WERI-Rb-1 (cell line): ENCODE results near the gene CD300LG.

Experiments used
- DNase-seq: peaks from one replicate; pipeline ENCODE4 v3.0.0-alpha.2; 2020
- H3K27ac ChIP-seq: fragments of 250-450 bp; sonication (Bioruptor Pico); 2 replicates; pipeline ENCODE4 v1.5.1; 2020; ENCODE audit warnings: mild to moderate bottlenecking, moderate library complexity
- H3K27me3 ChIP-seq: fragments of 250-450 bp; sonication (Bioruptor Pico); 2 replicates; pipeline ENCODE4 v1.5.1; 2021; ENCODE audit warnings: mild to moderate bottlenecking, low read depth, moderate library complexity; ENCODE audit not compliant: insufficient read depth, severe bottlenecking
- H3K36me3 ChIP-seq: fragments of 250-450 bp; sonication (Bioruptor Pico); 2 replicates; pipeline ENCODE4 v1.5.1; 2020; ENCODE audit warnings: mild to moderate bottlenecking, moderate library complexity
- H3K4me3 ChIP-seq: 2 replicates; pipeline ENCODE4 v1.5.1; 2011; ENCODE audit warnings: low read depth, mild to moderate bottlenecking, control low read depth, low read length
- H3K9me3 ChIP-seq: fragments of 250-450 bp; sonication (Bioruptor Pico); 2 replicates; pipeline ENCODE4 v1.5.1; 2021; ENCODE audit warnings: mild to moderate bottlenecking, moderate library complexity; ENCODE audit not compliant: severe bottlenecking
- TF ChIP-seq, protein P1 (sequence below): IDR thresholded peaks from 2 replicates; pipeline ENCODE4 v1.5.1; 2011; ENCODE audit warnings: low read depth, mild to moderate bottlenecking, control low read depth, inconsistent platforms, low read length

CD300LG gene

DNA sequence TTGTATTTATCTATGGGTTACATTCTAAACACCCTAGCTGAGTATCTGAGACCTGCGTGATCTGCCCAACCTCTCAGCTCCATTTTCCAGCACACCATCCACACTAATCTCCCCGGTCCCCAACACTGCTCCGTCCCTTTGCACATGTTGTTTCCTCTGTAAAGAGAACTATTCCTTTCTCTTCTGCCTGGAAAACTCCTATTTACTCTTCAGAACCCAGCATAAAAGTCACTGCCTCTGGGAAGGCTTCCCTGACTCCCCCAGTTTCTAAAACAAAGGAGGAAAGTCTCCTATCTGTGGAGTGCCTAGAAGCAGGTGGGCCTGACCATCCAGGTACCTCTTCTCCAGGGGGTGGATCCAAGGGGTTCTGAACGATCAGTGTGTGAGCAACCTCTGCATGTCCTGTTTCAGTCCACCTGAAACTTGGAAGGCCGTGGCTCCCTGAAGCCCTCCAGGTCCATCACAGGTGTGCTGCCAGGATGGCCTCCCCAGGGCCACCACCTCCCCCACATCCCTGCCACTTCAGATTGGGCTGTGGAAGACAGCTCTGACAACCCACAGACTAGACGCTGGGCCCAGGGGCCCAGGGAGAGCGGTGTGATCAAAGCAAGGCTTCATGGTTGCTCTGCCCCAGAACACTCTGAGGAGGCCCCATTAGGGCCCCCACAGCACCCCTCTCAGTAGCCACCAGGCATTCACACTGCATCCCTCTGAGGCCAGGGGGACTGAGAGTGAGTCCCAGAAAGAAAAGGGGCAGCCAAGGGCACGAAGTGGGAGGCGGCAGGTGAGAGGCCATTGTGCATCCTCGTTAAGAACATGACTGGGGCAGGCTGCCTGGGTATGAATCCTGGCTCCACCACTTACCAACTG is 34.3 kb upstream of the CD300LG start:
- no peak for DNase-seq
- Histone ChIP-seq H3K27me3 (no peaks in the 10 kb centered on the region), H3K27ac (no peak overlapping the region), H3K36me3 (peaks cover 62% of the 10 kb centered on the region), H3K4me3 (no peak overlapping the region), H3K9me3 (no peaks in the 10 kb centered on the region)
- TF ChIP-seq, protein P1, sequence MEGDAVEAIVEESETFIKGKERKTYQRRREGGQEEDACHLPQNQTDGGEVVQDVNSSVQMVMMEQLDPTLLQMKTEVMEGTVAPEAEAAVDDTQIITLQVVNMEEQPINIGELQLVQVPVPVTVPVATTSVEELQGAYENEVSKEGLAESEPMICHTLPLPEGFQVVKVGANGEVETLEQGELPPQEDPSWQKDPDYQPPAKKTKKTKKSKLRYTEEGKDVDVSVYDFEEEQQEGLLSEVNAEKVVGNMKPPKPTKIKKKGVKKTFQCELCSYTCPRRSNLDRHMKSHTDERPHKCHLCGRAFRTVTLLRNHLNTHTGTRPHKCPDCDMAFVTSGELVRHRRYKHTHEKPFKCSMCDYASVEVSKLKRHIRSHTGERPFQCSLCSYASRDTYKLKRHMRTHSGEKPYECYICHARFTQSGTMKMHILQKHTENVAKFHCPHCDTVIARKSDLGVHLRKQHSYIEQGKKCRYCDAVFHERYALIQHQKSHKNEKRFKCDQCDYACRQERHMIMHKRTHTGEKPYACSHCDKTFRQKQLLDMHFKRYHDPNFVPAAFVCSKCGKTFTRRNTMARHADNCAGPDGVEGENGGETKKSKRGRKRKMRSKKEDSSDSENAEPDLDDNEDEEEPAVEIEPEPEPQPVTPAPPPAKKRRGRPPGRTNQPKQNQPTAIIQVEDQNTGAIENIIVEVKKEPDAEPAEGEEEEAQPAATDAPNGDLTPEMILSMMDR = no peak

DNA sequence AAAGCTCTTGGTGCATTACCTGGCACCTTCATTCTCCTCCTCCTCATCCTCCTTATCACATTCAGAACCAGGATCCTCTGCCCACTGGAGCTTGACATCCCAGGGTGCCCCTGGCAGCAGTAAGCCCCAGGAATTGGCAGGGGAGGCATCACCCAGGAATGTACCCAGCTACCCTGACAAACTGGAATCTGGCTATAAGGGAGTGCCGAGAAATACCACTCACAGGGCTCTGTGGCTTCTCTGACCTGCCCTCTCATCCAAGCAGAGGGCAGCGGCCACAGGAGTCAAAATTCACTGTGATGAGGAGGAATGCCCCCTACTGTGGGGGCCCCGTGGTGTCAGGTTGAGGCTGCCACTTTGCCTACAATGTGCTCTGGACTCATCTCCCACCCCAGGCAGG is 33.6 kb upstream of the CD300LG start:
- Histone ChIP-seq H3K27ac (no peak overlapping the region), H3K36me3 (peaks cover 55% of the 10 kb centered on the region), H3K4me3 (no peak overlapping the region), H3K27me3 (no peaks in the 10 kb centered on the region), H3K9me3 (no peaks in the 10 kb centered on the region)
- DNase-seq = no peak
- TF ChIP-seq, protein P1 = no peak

DNA sequence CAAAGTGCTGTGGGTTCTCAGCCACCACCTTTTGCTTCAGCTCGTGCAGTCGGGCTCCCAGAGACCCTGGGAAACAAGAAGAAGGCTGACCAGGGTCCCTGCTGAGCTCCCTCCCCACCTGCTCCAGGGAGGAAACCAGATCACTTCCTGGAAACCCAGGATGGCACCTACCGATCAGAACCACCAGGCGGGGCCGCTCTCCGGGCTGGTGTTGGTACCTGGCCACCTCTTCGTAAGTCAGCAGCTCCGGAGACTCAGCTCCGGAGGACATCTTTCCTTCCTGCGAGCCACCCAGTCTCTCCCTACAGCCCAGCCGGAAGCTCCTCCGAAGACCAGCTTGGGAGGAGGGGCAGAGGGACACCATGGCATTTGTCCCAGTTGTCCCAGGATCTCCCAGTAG is 33.0 kb upstream of the CD300LG start:
- DNase-seq = no peak
- H3K4me3 ChIP-seq = no peak overlapping the region
- H3K27ac ChIP-seq = no peak overlapping the region
- H3K36me3 ChIP-seq = peaks cover 49% of the 10 kb centered on the region
- TF ChIP-seq, protein P1 = peak; percentile 30; the same call in 1 of the 2 replicates
- H3K27me3 ChIP-seq = no peaks in the 10 kb centered on the region
- no peaks in the 10 kb centered on the region for H3K9me3 ChIP-seq

DNA sequence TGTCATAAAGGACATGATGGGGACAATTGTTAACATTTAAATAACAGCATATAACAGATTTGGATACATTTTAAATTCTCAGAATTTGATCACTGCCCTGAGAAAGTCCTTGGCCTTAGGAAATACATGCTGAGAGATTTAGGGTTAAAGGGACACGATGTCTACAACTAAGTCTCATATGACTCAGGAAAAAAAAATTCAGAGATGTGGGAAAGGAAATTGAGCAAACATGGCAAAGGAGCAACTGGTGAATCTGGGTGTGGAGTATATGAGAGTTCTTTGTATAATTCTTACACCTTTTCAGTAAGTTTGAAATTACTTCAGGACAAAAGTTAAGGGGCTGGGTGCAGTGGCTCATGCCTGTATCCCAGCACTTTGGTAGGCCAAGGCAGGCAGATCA is 32.3 kb upstream of the CD300LG start:
- Histone ChIP-seq H3K36me3 (peaks cover 46% of the 10 kb centered on the region), H3K9me3 (no peaks in the 10 kb centered on the region), H3K4me3 (no peak overlapping the region), H3K27ac (no peak overlapping the region), H3K27me3 (no peaks in the 10 kb centered on the region)
- TF ChIP-seq, protein P1 = no peak
- no peak for DNase-seq

DNA sequence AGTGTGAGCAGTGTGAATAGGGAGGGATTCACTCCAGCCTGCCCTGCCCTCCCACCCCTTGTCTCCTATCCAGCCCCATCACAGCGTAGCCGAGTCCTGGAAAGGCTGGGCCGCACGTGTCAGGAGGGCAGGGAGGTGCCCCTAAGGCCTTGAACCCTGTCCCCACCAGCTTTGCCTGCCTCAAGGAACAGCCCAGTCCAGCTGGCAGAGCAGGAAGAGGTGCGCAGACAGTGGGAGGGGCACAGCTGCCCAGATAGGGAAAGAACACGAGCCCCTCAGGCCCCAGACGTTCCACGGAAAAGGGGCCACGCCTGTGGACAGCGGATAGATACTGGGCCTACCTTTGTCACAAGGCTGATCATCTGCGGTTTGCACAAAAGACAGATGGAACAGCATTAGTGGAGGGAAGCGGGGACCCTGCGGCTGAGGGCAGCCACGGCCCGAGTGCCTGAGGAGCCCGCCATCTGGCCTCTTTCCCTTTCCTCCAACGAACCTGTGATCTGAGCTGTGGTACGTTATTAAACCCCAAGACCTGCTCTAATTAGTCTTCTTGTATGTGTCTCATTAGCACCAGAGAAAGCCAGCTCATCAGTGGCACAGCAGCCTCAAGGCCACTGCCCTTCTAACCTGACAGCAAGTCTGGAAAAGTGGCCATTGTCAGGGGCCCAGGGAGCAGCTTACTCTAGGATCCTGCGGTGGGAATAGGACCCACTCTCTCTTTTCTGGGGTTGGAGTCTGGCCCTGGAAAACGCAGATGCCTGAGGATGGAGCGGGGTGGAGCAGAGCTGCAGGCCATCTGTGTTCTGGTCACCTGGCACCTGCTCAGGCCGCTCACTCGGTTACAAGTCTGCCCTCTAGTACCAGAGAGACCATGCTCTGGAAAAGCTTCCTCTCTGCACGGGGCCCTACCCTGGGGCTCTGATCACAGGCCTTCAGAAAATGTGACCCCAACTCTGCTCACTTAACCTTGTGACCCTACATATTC is 30.3 kb upstream of the CD300LG start:
- Histone ChIP-seq H3K27me3 (no peaks in the 10 kb centered on the region), H3K27ac (peak overlapping the region; percentile 91), H3K9me3 (no peaks in the 10 kb centered on the region), H3K4me3 (no peak overlapping the region), H3K36me3 (peaks cover 41% of the 10 kb centered on the region)
- DNase-seq = peak; percentile 88
- TF ChIP-seq, protein P1 = no peak
